ENCODE results near the gene TSTD2.
"Not testable (repeated sequence)": the region's sequence is repeated elsewhere in the genome, so short reads cannot be mapped to it uniquely, and the experiment has no call there.

Gene TSTD2

DNA sequence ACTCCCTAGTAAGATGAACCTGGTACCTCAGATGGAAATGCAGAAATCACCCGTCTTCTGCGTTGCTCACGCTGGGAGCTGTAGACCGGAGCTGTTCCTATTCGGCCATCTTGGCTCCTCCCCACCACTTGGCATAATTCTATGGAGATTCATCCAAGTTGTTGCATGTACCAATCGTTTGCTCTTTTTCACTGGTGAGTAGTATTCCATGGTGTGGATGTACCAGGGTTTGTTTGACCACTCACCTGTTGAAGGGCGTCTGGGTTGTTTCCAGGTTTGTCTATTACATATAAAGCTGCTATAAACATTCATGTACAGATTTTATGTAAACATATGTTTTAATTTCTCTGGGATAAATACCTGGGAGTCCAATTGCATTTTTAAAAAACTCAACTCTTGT lies 46.3 kb downstream of the TSTD2 start:
- DNase-seq (ENCODE audit: low spot score): not testable (repeated sequence)

GRCh38 chr9:97584778-97585177 lies 48.4 kb downstream of the TSTD2 start:
- DNase-seq (ENCODE audit: low spot score): not testable (repeated sequence)

DNA sequence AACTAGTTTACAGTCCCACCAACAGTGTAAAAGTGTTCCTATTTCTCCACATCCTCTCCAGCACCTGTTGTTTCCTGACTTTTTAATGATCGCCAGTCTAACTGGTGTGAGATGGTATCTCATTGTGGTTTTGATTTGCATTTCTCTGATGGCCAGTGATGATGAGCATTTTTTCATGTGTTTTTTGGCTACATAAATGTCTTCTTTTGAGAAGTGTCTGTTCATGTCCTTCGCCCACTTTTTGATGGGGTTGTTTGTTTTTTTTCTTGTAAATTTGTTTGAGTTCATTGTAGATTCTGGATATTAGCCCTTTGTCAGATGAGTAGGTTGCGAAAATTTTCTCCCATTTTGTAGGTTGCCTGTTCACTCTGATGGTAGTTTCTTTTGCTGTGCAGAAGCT lies 51.6 kb downstream of the TSTD2 start:
- DNase-seq (ENCODE audit: low spot score): not testable (repeated sequence)

DNA sequence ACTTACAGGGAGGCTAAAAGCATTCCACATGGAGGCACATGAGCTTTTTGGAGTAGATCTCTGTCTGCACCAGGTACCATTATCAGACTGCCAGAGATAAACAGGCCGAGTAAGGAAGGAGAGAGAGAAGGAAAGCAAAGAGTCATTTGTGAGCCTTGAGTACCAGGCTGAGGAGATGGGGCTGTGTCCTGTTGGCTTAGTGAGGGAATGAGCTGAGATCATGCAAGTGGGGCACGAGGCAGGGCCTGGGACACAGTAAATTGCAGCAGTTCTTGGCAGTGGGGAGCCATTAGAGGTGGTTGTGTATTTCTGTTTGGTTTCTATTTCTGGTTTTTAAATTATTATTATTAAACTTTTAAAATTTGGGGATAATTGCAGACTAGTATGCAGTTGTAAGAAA lies 53.3 kb downstream of the TSTD2 start:
- DNase-seq (ENCODE audit: low spot score): no peak

- DNase-seq (ENCODE audit: low spot score): no peak
These were observed 54.3 kb downstream of the TSTD2 start for GRCh38 chr9:97578846-97579245.

- DNase-seq (ENCODE audit: low spot score): peak; percentile 59
These were observed 56.1 kb downstream of the TSTD2 start for GRCh38 chr9:97577051-97577450.

DNA sequence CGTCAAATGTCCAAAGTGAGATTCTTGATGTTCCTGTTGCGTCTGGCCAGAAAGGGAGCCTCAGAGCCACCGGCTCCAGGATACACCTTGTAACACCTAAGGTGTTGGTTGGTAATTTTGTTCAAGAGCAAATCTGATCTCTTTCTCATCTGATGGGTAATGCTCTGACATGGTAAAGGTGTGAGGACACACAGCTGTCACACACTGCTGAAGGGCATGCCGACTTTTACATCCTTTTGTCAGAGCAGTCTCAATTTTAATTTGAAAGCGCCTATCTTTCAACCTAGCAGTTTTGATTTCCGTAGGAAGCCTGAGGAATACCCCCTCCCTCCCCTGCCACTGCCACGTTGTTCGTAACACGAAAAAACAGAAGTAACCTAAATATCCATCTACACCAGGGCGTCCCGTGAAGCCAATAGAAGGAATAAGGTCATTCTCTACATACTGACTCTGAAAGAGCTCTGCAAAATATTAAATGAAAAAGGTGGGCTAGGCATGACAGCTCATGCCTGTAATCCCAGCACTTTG lies 57.4 kb downstream of the TSTD2 start:
- no peak for DNase-seq (ENCODE audit: low spot score)

DNA sequence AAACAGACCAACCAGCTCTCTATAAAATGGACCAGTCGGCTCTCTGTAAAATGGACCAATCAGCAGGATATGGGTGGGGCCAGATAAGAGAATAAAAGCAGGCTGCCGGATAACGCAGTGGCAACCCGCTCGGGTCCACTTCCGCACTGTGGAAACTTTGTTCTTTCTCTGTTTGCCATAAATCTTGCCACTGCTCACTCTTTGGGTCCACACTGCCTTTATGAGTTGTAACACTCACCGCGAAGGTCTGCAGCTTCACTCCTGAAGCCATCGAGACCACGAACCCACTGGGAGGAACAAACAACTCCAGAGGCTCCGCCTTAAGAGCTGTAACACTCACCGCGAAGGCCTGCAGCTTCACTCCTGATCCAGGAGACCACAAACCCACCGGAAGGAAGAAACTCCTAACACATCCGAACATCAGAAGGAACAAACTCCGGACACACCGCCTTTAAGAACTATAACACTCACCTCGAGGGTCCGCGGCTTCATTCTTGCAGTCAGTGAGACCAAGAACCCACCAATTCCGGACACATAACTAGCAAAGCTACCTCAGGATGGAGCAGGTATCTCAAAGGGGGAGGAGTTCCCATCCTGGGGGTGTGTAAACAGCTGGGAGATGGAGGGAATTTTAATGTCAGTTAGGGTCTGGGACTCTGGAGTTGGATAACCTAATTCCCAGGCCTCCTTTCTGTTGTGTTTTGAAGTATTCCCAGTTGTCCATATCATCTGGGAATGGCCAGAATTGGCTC lies 58.1 kb downstream of the TSTD2 start:
- not testable (repeated sequence) for DNase-seq (ENCODE audit: low spot score)

- DNase-seq (ENCODE audit: low spot score): not testable (repeated sequence)
These were observed 59.0 kb downstream of the TSTD2 start for GRCh38 chr9:97574101-97574571.

- DNase-seq (ENCODE audit: low spot score): no peak
These were observed 59.6 kb downstream of the TSTD2 start for GRCh38 chr9:97573482-97574073.

DNA sequence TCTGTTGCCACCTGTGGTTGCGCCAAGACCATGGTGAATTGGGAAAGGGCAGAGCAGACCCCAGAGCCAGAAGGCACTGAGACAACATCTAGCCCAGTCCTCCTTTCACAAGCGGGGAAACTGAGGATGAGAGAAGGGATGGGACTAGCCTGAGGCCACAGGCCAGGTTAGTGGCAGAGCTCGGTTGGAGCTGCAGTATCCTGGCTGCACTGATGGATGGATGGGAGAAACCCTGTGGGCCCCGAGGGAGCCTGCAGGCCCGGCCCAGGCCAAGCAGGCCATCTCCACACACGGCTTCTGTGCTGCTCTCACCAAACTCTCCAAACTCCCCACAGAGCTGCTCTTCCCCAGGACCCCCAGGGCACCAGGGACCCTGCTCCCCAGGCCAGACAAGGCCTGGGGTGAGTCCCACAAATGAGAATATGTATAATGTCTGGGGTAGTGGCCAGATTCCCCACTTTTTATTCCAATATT lies 60.2 kb downstream of the TSTD2 start:
- DNase-seq (ENCODE audit: low spot score): no peak

- DNase-seq (ENCODE audit: low spot score): no peak
These were observed 60.8 kb downstream of the TSTD2 start for GRCh38 chr9:97572196-97572891.

GRCh38 chr9:97571664-97572063 lies 61.5 kb downstream of the TSTD2 start:
- DNase-seq (ENCODE audit: low spot score): peak; percentile 51

DNA sequence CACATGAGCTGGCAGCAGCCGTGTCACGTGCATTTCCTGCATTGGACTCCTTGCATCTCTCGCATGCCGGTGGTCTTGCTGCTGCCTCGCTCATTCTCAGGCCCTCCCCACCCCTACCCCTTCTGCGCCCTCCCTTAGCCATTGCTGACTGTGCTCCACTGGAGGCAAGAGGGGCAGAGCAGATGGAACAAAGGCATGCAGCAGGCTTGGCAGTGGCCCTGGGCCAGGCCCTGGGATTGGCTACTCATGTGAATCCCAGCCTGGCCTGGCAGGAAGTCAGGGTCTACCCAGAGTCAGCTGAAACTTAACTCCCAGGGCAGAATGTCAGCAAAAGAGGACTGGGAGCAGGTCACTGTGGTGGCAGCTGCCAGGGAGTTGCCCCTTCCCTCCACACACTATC lies 62.3 kb downstream of the TSTD2 start:
- DNase-seq (ENCODE audit: low spot score): peak; percentile 79

DNA sequence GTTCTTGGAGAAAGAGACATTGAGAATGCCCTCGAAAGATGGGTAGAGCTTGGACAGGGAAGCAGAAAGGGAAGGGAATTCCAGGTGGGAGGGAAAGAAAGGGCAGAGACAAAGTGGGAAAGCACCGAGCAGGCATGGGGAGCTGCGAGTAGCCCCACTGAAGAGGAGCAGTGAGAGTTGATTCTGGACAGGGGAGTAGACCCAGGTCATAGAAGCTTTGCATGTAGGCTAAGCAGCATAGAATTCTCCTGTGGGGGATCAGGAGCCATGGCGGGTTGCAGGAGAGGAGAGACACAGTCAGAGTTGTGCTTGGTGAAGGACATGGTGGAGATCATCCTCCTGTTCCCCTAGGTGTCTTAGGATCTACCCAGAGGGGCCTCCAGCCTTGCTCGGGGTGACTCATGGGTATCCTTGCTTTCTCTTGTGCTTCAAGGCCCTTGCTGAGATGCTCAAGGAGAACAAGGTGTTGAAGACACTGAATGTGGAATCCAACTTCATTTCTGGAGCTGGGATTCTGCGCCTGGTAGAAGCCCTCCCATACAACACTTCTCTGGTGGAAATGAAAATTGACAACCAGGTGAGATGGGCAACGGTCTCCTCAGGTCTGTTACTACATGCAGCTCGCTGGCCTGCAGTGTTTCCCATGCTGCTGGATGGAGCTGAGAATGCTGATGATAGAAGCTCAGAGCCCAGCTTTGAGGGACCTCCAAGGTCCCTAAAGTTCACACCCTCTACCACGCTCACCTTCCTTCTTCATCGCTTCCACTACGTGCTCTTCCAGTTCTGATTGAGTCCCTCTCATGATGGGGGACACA lies 64.5 kb downstream of the TSTD2 start:
- DNase-seq (ENCODE audit: low spot score): no peak

DNA sequence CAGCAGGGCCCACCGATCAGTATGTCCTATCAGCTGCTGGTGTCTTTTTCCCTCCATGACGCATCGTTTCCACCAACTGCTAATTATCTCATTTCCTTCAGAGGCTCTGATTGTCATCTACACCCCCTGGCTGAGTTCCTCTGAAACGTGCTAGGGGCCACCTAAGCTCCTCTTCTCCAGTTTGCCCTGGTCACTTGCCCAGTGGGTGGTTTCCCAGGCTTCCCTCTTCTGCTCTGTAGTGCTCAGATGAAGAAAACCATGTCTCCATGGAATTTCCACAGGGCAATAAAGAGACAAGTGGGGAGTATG lies 65.3 kb downstream of the TSTD2 start:
- DNase-seq (ENCODE audit: low spot score): no peak

- DNase-seq (ENCODE audit: low spot score): no peak
These were observed 65.8 kb downstream of the TSTD2 start for GRCh38 chr9:97567182-97567893.

DNA sequence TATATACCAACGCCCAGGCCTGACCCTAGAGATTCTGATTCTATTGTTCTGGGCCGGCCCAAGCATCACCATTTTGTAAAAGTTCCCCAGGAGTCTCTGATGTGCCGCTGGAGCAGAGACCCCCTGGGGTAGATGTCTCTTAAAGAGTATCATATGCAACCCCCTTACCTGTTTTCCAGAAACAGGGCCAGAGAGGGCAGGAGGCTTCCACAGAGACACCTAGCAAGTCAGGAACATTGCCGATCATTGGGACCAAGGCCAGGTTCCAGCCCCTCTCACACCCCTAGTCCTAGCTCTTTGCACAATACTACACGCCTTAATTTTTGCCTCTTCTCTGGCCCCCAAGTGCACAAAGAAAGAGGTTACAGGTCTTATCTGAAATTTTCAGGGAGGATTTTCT lies 67.9 kb downstream of the TSTD2 start:
- no peak for DNase-seq (ENCODE audit: low spot score)

GRCh38 chr9:97564291-97565175 lies 68.6 kb downstream of the TSTD2 start:
- DNase-seq (ENCODE audit: low spot score): peak; percentile 46

DNA sequence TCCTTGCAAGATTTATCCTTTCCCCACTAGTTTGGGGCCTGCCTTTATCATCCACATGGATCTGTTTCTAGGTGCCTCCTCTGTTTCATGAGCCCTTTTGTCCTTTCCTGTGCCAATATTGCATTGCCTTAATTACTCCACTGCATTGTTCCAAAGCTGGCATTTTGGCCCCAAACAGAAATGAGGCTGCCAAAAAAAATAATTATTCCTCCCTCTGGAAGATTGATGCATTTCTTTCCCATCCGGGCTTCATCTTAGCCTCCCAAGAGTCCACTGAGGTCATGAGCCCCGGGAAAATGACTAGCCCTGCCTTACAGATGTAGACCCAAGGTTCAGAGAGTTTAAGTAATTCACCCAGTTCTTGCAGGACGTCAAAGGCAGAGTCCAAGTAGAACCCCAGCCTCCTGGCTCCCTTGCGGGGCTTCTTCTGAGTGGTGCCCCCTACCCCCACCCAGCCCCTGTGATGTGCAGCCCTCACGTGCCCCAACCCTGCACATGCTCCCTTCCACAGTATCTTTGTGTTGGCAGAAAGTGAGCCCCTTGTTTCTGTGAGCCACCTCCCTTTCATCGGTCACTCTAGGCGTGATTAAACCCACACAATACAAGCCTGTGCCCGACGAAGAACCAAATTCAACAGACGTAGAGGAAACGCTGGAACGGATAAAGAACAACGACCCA lies 69.6 kb downstream of the TSTD2 start:
- DNase-seq (ENCODE audit: low spot score): no peak

Data from Ammon's horn (tissue), 1 donor.